NOMO-1 treated with DMSO at 0.1 percent for 48 hours (cell line): ENCODE data around the gene CHST11.

Experiments used
- DNase-seq: peaks from one replicate; lab custom pipeline; 2025; ENCODE audit not compliant: unreplicated experiment; lab: John Stamatoyannopoulos, UW

Gene CHST11

GRCh38 chr12:104427547-104427938, 29.2 kb upstream of the CHST11 start:
- no peak for DNase-seq

DNA sequence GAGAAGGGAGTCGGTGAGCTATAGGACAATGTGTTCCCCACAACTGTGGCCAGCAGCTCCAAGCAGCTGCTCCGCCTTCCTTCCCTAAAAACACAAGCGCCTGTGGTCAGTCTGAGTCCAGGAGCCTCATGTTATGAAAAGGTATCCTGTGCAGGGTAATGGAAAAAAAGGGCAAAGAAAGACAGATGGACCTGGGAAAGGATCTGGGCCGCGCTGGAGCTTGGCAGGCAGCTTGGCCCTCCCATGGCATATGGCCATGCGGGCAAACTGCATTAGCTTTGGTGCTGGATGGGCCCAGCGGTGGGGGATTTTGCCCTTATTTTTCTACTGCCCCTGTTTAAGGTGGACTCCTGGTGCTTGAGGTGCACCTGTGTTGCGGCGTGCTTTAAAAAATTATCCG, 23.7 kb upstream of the CHST11 start:
- no peak for DNase-seq

DNA sequence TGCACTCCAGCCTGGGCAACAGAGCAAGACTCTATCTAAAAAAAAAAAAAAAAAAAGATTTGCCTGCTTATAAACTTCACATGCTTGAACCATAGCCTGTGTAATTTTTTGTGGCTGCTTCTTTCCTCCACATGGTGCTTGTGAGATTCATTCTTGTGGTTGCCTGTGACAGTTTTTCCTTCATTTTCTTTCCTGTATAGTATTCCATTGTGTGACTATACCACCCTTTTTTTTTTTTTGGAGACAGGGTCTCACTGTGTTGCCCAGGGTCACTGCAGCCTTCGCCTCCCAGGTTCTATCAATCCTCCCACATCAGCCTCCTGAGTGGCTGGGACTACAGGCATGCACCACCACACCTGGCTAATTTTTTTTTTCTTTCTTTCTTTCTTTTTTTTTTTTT, 22.6 kb upstream of the CHST11 start:
- DNase-seq, result no peak

DNA sequence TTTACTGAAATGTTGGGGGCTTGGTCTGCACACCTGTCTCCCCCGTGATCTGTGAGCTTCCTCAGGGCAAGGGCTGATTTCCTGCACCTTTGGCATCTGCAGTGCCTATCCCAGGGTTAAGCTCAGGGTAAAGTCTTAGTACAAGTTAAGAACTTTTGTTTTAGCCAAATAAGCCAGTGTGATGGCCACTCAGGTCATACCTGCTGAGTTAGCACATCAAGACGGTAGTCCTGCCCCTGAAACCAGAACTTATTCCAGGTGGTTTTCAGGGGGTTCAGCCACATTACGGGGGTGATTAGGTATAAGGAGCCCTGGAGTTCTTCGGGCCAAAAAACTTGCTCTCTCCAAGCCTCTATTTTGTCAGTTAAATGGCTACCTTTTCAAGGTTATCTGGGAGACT, 21.6 kb upstream of the CHST11 start:
- DNase-seq, result no peak

DNA sequence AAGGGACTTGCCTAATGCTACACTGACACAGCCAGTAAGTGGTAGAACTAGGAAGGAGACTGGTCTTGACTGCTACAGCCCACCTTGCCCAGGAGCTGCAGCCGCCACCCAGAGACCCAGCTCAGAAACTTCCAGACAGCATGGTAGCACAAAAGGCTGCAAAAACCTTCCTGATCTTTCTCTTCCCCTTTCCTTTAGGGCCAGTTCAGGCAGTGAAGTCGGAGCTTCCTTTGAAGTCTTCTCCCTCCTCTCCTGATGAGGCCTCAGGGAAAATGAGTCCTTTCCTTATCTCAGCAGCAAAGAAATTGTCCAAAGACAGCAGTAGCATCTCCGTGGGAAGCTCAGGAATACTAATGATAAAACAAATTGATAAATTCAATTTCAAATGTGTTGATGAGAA, 21.0 kb upstream of the CHST11 start:
- no peak for DNase-seq

GRCh38 chr12:104436790-104437189, 20.0 kb upstream of the CHST11 start:
- DNase-seq, result no peak

GRCh38 chr12:104438134-104438533, 18.6 kb upstream of the CHST11 start:
- no peak for DNase-seq

DNA sequence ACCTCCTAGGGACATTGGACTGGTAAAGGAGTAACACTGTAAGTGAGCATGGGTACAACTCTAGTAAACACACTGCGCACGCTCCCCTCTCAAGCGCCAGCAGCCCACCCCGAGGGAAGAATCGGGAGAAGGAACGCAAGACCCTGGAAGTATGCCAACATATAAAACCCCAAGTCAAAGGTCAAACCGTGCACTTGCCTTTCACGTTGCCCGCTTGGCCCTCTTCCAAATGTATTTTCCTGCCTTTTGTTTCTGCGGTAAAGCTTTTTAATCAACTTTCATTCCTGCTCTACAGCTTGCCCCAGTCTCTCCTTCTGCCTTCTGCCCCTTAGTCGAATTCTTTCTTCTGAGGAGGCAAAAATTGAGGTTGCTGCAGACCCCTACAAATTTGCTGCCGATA, 17.6 kb upstream of the CHST11 start:
- DNase-seq, result no peak

DNA sequence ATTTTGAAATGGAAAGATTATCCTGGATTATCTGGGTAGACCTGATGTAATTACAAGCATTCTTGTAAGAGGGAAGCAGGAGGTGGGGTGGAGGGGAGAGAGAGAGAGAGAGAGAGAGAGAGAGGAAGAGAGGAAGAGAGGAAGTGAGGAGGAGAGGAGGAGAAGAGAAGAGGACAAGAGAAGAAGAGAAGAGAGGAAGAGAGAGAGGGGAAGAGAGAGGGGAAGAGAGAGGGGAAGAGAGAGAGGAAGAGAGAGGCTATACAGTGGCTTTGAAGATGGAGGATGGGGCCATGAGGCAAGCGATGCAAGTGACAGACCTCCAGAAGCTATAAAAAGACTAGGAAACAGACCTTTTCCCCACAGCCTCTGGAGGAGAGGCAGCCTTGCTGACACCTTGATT, 13.7 kb upstream of the CHST11 start:
- DNase-seq, result no peak

- no peak for DNase-seq
Observed at GRCh38 chr12:104446646-104447421, 9.9 kb upstream of the CHST11 start.

- no peak for DNase-seq
Observed at GRCh38 chr12:104448031-104448430, 8.7 kb upstream of the CHST11 start.

DNA sequence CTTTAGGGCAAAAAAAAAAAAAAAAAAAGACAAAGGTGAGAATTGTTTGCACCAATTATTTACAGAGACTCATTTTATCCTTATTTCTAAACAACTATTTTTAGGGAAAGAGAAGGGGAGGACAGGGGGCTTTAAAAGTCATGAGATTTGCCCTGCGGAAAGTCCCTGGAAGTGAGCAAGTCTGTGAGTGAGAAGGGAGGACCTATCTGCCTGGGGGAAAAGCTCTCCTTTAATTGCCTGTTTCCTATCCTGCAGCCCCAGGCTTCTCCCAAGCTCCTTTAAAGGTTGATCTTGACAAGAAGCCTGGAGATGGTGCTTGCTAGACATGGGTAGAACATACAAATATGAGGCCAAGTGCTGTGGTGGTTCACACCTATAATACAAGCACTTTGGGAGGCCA, 8.3 kb upstream of the CHST11 start:
- no peak for DNase-seq

DNA sequence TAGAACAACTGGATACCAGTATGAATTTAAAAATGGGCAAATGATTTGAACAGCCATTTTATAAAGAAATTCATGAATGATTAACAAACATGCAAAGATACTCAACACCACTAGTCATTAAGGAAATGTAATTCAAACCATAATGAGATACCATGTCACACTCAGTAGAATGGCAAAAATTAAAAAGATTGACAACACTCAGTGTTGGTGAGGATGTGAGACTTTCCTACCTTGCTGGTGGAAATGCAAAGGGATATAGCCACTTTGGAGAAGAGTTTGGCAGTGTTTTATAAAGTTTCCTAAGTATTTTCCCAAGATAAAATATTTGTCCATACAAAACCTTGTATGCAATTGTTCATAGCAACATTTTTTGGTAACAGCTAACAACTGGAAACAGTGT, 6.0 kb upstream of the CHST11 start:
- no peak for DNase-seq

DNA sequence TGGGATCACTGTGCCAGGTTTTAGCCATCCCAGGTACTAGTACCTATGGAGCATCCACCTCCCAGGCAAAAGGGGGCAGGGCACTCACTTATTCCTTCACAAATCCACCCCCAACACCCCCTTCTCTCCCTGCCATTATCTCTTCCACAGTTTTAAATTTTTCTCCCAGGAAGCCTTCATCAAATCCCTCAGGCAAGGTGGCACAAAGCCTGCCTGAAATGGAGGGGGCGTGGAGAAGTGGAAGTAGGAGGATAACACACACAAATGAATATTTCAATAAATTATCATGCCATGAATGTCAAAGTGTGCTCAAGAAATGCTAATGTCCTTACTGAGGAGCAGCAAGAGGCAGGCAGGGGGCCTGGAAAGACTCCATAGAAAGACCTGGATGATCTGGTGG, 4.7 kb upstream of the CHST11 start:
- no peak for DNase-seq

- DNase-seq, result no peak
Observed at GRCh38 chr12:104453133-104453532, 3.6 kb upstream of the CHST11 start.

- no peak for DNase-seq
Observed at GRCh38 chr12:104454997-104455396, 1.8 kb upstream of the CHST11 start.

- DNase-seq, result no peak
Observed at GRCh38 chr12:104455578-104456416, 951 bp upstream of the CHST11 start.

DNA sequence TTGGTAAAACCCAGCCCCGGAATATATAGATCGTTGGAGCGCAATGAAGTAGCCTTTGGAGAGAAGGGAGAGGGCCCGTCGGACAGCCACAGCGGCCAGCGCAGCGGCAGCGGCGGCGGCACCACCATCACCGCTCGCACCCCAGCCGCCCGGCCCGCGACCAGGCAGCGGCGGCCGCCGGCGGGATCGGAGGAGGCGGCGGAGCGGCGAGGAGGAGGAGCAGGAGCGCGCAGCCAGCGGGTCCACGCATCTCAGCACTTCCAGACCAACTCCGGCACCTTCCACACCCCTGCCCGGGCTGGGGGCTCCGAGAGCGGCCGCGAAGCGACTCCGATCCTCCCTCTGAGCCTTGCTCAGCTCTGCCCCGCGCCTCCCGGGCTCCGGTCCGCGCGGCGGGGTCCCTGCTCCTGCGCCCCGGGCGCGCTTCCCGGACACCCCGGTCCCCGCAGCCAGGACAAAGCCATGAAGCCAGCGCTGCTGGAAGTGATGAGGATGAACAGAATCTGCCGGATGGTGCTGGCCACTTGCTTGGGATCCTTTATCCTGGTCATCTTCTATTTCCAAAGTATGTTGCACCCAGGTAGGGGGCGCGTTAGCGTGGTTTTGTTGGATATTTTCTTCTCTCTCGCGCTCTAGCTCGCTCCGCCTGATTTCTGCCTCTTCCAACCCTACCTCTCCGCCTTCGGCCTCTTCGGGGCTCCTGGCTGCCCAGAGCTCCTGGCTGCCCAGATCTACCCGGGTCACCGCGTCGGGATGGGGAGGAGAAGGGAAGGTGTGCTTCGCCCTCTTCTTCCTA, 400 bp downstream of the CHST11 start:
- peak; percentile 37 for DNase-seq

DNA sequence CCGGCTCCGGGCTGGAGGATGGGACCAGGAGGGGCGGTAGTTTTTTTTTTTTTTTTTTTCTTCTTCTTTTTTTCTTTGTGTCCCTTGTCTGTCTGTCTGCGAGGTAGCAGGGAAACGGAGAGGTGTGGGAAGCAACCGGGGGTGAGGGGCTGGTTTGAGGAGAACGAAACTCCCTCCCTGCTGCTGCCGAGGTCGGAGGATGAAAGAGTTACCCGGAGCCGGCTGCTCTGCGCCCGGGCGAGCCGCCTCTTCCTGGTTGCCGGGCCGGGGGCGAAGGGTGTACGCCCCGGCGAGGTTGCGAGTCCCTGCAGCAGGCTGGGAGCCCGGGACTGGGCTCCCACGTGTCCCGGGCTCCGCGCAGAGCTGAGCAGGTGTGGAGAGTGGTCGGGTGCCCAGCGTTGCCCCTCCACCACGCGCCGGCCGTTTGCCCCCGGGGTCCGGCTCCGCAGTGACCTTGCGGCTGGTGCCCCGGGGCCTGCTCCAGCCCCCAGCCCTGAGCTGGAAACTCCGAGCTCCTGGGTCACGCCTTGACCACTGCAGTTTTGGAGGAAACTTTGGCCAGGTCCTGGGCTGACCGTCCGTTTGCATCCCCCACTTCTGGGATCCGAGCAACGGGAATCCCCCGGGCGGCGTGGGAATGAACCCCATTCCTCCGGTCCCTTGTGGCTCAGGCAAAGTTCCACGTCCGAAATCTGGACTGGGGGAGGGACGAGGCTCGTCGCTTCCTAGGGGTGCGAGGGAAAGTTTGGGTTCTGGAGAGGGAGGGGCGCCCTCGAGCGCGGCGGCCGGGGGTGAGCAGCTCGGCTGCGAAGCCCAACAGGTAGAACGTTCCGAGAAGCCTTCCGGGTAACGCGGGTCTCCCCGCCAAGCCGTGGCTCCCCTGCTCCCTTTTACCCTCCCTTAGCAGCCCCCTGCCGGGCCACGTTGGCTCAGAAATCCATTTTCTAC, 1.3 kb downstream of the CHST11 start:
- peak; percentile 14 for DNase-seq

GRCh38 chr12:104458694-104459367, 2.1 kb downstream of the CHST11 start:
- peak; percentile 21 for DNase-seq
